HepG2 (cell line): ENCODE data around the gene PLEKHB2. TPM values are rescaled to one million over a fixed set of nuclear protein-coding genes. Genes with fewer than 3 reads are reported as not detected.

ENCODE experiments used
- AGO1 ChIP-seq: fragments of 200-400 bp; formaldehyde crosslinking; IDR thresholded peaks from 2 replicates; pipeline ENCODE4 v1.6.1; 2017; ENCODE audit warnings: mild to moderate bottlenecking, low read depth, low read length, moderate library complexity; ENCODE audit not compliant: poor library complexity, severe bottlenecking
- CEBPG ChIP-seq: IDR thresholded peaks from 2 replicates; pipeline ENCODE4 v1.6.1; 2016
- CHCHD3 ChIP-seq: sonication (generic); formaldehyde crosslinking; IDR thresholded peaks from 2 replicates; pipeline ENCODE4 v1.8.0; 2022; ENCODE audit warnings: mild to moderate bottlenecking, missing genetic modification reagents, moderate library complexity
- DNMT1 ChIP-seq: sonication (generic); formaldehyde crosslinking; IDR thresholded peaks from 2 replicates; pipeline ENCODE4 v1.5.1; 2020; ENCODE audit warnings: mild to moderate bottlenecking, missing genetic modification reagents
- IKZF4 ChIP-seq: sonication (generic); formaldehyde crosslinking; IDR thresholded peaks from 2 replicates; pipeline ENCODE4 v1.5.1; 2020; ENCODE audit warnings: borderline replicate concordance, mild to moderate bottlenecking, low read depth, missing genetic modification reagents; ENCODE audit errors: not compliant biosample characterization
- NR2C2 ChIP-seq: sonication (generic); formaldehyde crosslinking; IDR thresholded peaks from 2 replicates; pipeline ENCODE4 v1.4.0; 2020; ENCODE audit warnings: missing genetic modification reagents, mild to moderate bottlenecking, moderate library complexity, borderline replicate concordance
- PHF5A ChIP-seq: IDR thresholded peaks from one replicate; pipeline ENCODE4 v1.6.1; 2018; ENCODE audit warnings: low read depth, missing genetic modification reagents; ENCODE audit not compliant: unreplicated experiment
- SNAPC5 ChIP-seq: sonication (generic); formaldehyde crosslinking; IDR thresholded peaks from 2 replicates; pipeline ENCODE4 v1.8.1; 2023; ENCODE audit warnings: mild to moderate bottlenecking, missing genetic modification reagents, borderline replicate concordance
- SP140L ChIP-seq: sonication (generic); formaldehyde crosslinking; IDR thresholded peaks from 2 replicates; pipeline ENCODE4 v1.4.0; 2020; ENCODE audit warnings: missing genetic modification reagents, borderline replicate concordance
- SRSF9 ChIP-seq: fragments of 200-400 bp; formaldehyde crosslinking; IDR thresholded peaks from 2 replicates; pipeline ENCODE4 v1.6.1; 2018; ENCODE audit warnings: borderline replicate concordance, mild to moderate bottlenecking, low read depth, low read length; ENCODE audit not compliant: insufficient read depth, poor library complexity, severe bottlenecking
- THYN1 ChIP-seq: sonication (generic); formaldehyde crosslinking; IDR thresholded peaks from 2 replicates; pipeline ENCODE4 v1.8.1; 2023; ENCODE audit warnings: low read depth, mild to moderate bottlenecking, moderate library complexity, missing genetic modification reagents, borderline replicate concordance
- ZBTB34 ChIP-seq: sonication (generic); formaldehyde crosslinking; IDR thresholded peaks from 2 replicates; pipeline ENCODE4 v1.8.0; 2022; ENCODE audit warnings: mild to moderate bottlenecking, missing genetic modification reagents
- ZNF484 ChIP-seq: sonication (generic); formaldehyde crosslinking; IDR thresholded peaks from 2 replicates; pipeline ENCODE4 v1.5.1; 2020; ENCODE audit warnings: mild to moderate bottlenecking, low read depth, missing genetic modification reagents, borderline replicate concordance
- ZNF552 ChIP-seq: sonication (generic); formaldehyde crosslinking; IDR thresholded peaks from 2 replicates; pipeline ENCODE4 v1.9.0; 2022; ENCODE audit warnings: missing genetic modification reagents, mild to moderate bottlenecking, borderline replicate concordance
- ZNF768 ChIP-seq: sonication (generic); formaldehyde crosslinking; IDR thresholded peaks from 2 replicates; pipeline ENCODE4 v1.4.0; 2020; ENCODE audit warnings: missing genetic modification reagents
- ZSCAN21 ChIP-seq: sonication (generic); formaldehyde crosslinking; IDR thresholded peaks from 2 replicates; pipeline ENCODE4 v1.8.0; 2022; ENCODE audit warnings: mild to moderate bottlenecking, missing genetic modification reagents, moderate library complexity, borderline replicate concordance
- polyA plus RNA-seq, 8 experiments: library from polyadenylated mRNA; depleted of rRNA in 3 of 8; stranded (reverse) in 7 of 8; unstranded in 1 of 8; fragments of >200 nt; fragmentation: Illumina TruSeq in 4 of 8; extraction: Trizol in 4 of 8; gene quantifications; 2 replicates each; pipeline versions ENCODE4 v1.2.1 to v1.2.3, GENCODE V29; 2011 to 2016; ENCODE audit warnings: low read depth in 4 of 8, missing spikeins in 1 of 8, mixed read lengths in 1 of 8; ENCODE audit not compliant: insufficient read depth in 1 of 8
- total RNA-seq, 5 experiments: library from RNA; depleted of rRNA; stranded (reverse); fragments of >200 nt; fragmentation: Illumina TruSeq; extraction: Trizol; gene quantifications; 2 replicates each; pipeline ENCODE4 v1.2.3, GENCODE V29; 2016; ENCODE audit warnings: low read depth in 1 of 5
- TF ChIP-seq, protein P1 (sequence below): sonication (generic); formaldehyde crosslinking; IDR thresholded peaks from 2 replicates; pipeline ENCODE4 v1.5.0; 2020; ENCODE audit warnings: mild to moderate bottlenecking, missing genetic modification reagents, moderate library complexity
- TF ChIP-seq, protein P2 (sequence below): sonication (generic); formaldehyde crosslinking; conservative IDR thresholded peaks from 2 replicates; pipeline ENCODE4 v1.8.0; 2022; ENCODE audit warnings: low read depth, missing genetic modification reagents
- TF ChIP-seq, protein P3 (sequence below): sonication (generic); formaldehyde crosslinking; IDR thresholded peaks from 2 replicates; pipeline ENCODE4 v1.8.0; 2022; ENCODE audit warnings: mild to moderate bottlenecking, missing genetic modification reagents; ENCODE audit not compliant: insufficient replicate concordance

The PLEKHB2 gene
- total and polyA plus RNA-seq, 2 of the 13 experiments (the other 11 are each of a cell fraction or from before 2014, with no cell fraction given) = 73.0 to 78.9 TPM

- TF ChIP-seq NR2C2 (CRISPR knock-in tag) (peak; percentile 81), SRSF9 (no peak), IKZF4 (CRISPR knock-in tag) (peak; percentile 97), THYN1 (CRISPR knock-in tag) (no peak), ZBTB34 (CRISPR knock-in tag) (no peak), ZNF552 (no peak), ZNF484 (CRISPR knock-in tag) (no peak), CHCHD3 (CRISPR knock-in tag) (no peak), DNMT1 (CRISPR knock-in tag) (peak; percentile 95), CEBPG (CRISPR knock-in tag) (no peak), AGO1 (no peak), ZSCAN21 (CRISPR knock-in tag) (peak; percentile 97), PHF5A (CRISPR knock-in tag) (no peak), SP140L (CRISPR knock-in tag) (no peak), ZNF768 (CRISPR knock-in tag) (peak; percentile 48), SNAPC5 (CRISPR knock-in tag) (0 out of 2 replicates have a peak, but pooled peaks have one; percentile 19)
- TF ChIP-seq, protein P1, sequence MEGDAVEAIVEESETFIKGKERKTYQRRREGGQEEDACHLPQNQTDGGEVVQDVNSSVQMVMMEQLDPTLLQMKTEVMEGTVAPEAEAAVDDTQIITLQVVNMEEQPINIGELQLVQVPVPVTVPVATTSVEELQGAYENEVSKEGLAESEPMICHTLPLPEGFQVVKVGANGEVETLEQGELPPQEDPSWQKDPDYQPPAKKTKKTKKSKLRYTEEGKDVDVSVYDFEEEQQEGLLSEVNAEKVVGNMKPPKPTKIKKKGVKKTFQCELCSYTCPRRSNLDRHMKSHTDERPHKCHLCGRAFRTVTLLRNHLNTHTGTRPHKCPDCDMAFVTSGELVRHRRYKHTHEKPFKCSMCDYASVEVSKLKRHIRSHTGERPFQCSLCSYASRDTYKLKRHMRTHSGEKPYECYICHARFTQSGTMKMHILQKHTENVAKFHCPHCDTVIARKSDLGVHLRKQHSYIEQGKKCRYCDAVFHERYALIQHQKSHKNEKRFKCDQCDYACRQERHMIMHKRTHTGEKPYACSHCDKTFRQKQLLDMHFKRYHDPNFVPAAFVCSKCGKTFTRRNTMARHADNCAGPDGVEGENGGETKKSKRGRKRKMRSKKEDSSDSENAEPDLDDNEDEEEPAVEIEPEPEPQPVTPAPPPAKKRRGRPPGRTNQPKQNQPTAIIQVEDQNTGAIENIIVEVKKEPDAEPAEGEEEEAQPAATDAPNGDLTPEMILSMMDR (CRISPR knock-in tag) = no peak
- TF ChIP-seq, protein P2, sequence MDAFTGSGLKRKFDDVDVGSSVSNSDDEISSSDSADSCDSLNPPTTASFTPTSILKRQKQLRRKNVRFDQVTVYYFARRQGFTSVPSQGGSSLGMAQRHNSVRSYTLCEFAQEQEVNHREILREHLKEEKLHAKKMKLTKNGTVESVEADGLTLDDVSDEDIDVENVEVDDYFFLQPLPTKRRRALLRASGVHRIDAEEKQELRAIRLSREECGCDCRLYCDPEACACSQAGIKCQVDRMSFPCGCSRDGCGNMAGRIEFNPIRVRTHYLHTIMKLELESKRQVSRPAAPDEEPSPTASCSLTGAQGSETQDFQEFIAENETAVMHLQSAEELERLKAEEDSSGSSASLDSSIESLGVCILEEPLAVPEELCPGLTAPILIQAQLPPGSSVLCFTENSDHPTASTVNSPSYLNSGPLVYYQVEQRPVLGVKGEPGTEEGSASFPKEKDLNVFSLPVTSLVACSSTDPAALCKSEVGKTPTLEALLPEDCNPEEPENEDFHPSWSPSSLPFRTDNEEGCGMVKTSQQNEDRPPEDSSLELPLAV (CRISPR knock-in tag) = no peak
- TF ChIP-seq, protein P3, sequence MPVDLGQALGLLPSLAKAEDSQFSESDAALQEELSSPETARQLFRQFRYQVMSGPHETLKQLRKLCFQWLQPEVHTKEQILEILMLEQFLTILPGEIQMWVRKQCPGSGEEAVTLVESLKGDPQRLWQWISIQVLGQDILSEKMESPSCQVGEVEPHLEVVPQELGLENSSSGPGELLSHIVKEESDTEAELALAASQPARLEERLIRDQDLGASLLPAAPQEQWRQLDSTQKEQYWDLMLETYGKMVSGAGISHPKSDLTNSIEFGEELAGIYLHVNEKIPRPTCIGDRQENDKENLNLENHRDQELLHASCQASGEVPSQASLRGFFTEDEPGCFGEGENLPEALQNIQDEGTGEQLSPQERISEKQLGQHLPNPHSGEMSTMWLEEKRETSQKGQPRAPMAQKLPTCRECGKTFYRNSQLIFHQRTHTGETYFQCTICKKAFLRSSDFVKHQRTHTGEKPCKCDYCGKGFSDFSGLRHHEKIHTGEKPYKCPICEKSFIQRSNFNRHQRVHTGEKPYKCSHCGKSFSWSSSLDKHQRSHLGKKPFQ (CRISPR knock-in tag) = no peak
Observed at GRCh38 chr2:131093006-131093695, 12.0 kb upstream of the PLEKHB2 start, which contains the start of gene FAM168B (continued).
